ENCODE measurements around the gene CHRDL2.

CHRDL2 gene

GRCh38 chr11:74684661-74685060 is 46.6 kb downstream of the CHRDL2 start:
- DNase-seq (ENCODE audit: low spot score), result no peak

- DNase-seq (ENCODE audit: low spot score), result no peak
These were observed 47.2 kb downstream of the CHRDL2 start for GRCh38 chr11:74683941-74684481.

GRCh38 chr11:74683279-74683871 is 47.9 kb downstream of the CHRDL2 start:
- no peak for DNase-seq (ENCODE audit: low spot score)

GRCh38 chr11:74682731-74683278 is 48.4 kb downstream of the CHRDL2 start:
- no peak for DNase-seq (ENCODE audit: low spot score)

- DNase-seq (ENCODE audit: low spot score), result no peak
These were observed 49.3 kb downstream of the CHRDL2 start for GRCh38 chr11:74681686-74682651.

GRCh38 chr11:74680703-74681531 is 50.3 kb downstream of the CHRDL2 start:
- DNase-seq (ENCODE audit: low spot score), result no peak

- DNase-seq (ENCODE audit: low spot score), result no peak
These were observed 51.1 kb downstream of the CHRDL2 start for GRCh38 chr11:74680035-74680671.

- DNase-seq (ENCODE audit: low spot score), result no peak
These were observed 51.7 kb downstream of the CHRDL2 start for GRCh38 chr11:74679513-74679865.

- no peak for DNase-seq (ENCODE audit: low spot score)
These were observed 52.4 kb downstream of the CHRDL2 start for GRCh38 chr11:74678591-74679512.

- no peak for DNase-seq (ENCODE audit: low spot score)
These were observed 53.2 kb downstream of the CHRDL2 start for GRCh38 chr11:74678041-74678440.

GRCh38 chr11:74677131-74677530 is 54.1 kb downstream of the CHRDL2 start:
- no peak for DNase-seq (ENCODE audit: low spot score)

GRCh38 chr11:74676596-74676995 is 54.6 kb downstream of the CHRDL2 start:
- no peak for DNase-seq (ENCODE audit: low spot score)

GRCh38 chr11:74675761-74676160 is 55.5 kb downstream of the CHRDL2 start:
- no peak for DNase-seq (ENCODE audit: low spot score)

GRCh38 chr11:74673693-74674360 is 57.4 kb downstream of the CHRDL2 start:
- DNase-seq (ENCODE audit: low spot score), result no peak

GRCh38 chr11:74672956-74673692 is 58.1 kb downstream of the CHRDL2 start:
- no peak for DNase-seq (ENCODE audit: low spot score)

GRCh38 chr11:74672332-74672955 is 58.8 kb downstream of the CHRDL2 start:
- no peak for DNase-seq (ENCODE audit: low spot score)

GRCh38 chr11:74671520-74672196 is 59.6 kb downstream of the CHRDL2 start:
- no peak for DNase-seq (ENCODE audit: low spot score)

GRCh38 chr11:74670171-74670570 is 61.1 kb downstream of the CHRDL2 start:
- no peak for DNase-seq (ENCODE audit: low spot score)
